Endothelial cell of umbilical vein (primary cell): ENCODE measurements around the gene SPSB2. TPM values are rescaled to one million over a fixed set of nuclear protein-coding genes. Genes with fewer than 3 reads are reported as not detected.
A peak's percentile ranks its signal among the peaks of the same experiment; 100 is the strongest.

Experiments used
- BruUV-seq: library from RNA; stranded (reverse); fragments of 400-500 nt; replicated peaks from 2 replicates; lab custom pipeline; 2021; lab: Mats Ljungman, UMichigan
- CTCF ChIA-PET: fragments of 300-600, 350-600 bp; sonication (Branson Sonifier 250); formaldehyde crosslinking; loops from one replicate; lab custom pipeline; 2021; ENCODE audit warnings: antibody characterized with exemption, inconsistent platforms; lab: Charles Lee
- POLR2A ChIA-PET: fragments of 300-600, 350-600 bp; sonication (Branson Sonifier 250); formaldehyde crosslinking; loops from one replicate; lab custom pipeline; 2021; ENCODE audit warnings: antibody characterized with exemption, inconsistent platforms; lab: Charles Lee
- DNase-seq: peaks from one replicate; pipeline ENCODE4 v3.0.0-alpha.2; 2011; ENCODE audit warnings: low read depth, low spot score
- FAIRE-seq: peaks from 2 replicates; lab custom pipeline; 2011; peaks lifted over from hg19 to GRCh38; lab: Jason Lieb, UNC
- H2AFZ ChIP-seq: 2 replicates; pipeline ENCODE4 v1.6.0; 2012; ENCODE audit warnings: low read depth, low read length, control low read depth, inconsistent platforms
- H3K27ac ChIP-seq: 2 replicates; pipeline ENCODE4 v1.5.1; 2011; ENCODE audit warnings: low read depth, mild to moderate bottlenecking, control low read depth, low read length, moderate library complexity; ENCODE audit not compliant: insufficient read depth
- H3K27me3 ChIP-seq, 2 experiments: 2 replicates each; pipeline versions ENCODE4 v1.6.0 to v1.6.1; 2011; ENCODE audit warnings: low read length in 2 of 2, mixed read lengths in 1 of 2; ENCODE audit not compliant: control insufficient read depth in 2 of 2, insufficient read depth in 2 of 2
- H3K36me3 ChIP-seq, 2 experiments: 2 replicates in 1 of 2; 3 replicates in 1 of 2; pipeline ENCODE4 v1.5.1; 2011; ENCODE audit warnings: low read length in 2 of 2, mild to moderate bottlenecking in 1 of 2, moderate library complexity in 1 of 2; ENCODE audit not compliant: control insufficient read depth in 2 of 2, insufficient read depth in 2 of 2; ENCODE audit errors: extremely low read depth in 1 of 2
- H3K4me1 ChIP-seq: 3 replicates; pipeline ENCODE4 v1.5.1; 2011; ENCODE audit warnings: mild to moderate bottlenecking, low read length; ENCODE audit not compliant: control insufficient read depth, insufficient read depth; ENCODE audit errors: extremely low read depth
- H3K4me2 ChIP-seq: 2 replicates; pipeline ENCODE4 v1.6.1; 2011; ENCODE audit warnings: low read length, control low read depth, mixed read lengths; ENCODE audit not compliant: insufficient read depth
- H3K4me3 ChIP-seq, 3 experiments: fragments of 200-600 bp in 1 of 3; sonication (generic), shearing (Covaris generic) in 1 of 3; replicated peaks in 1 of 3; 2 replicates each; pipeline ENCODE4 v1.5.1; 2011 to 2016; ENCODE audit warnings: control low read depth in 3 of 3, low read length in 3 of 3, mild to moderate bottlenecking in 2 of 3, inconsistent platforms in 1 of 3, low read depth in 1 of 3, moderate library complexity in 1 of 3; ENCODE audit not compliant: insufficient read depth in 1 of 3
- H3K79me2 ChIP-seq: 2 replicates; pipeline ENCODE4 v1.6.0; 2012; ENCODE audit warnings: low read length, inconsistent platforms; ENCODE audit not compliant: control insufficient read depth, insufficient read depth
- H3K9ac ChIP-seq: replicated peaks from 2 replicates; pipeline ENCODE3; 2011; ENCODE audit warnings: low read length, control low read depth; ENCODE audit not compliant: insufficient read depth; ENCODE audit errors: extremely low read depth
- H3K9me1 ChIP-seq: replicated peaks from 3 replicates; pipeline ENCODE4 v1.6.0; 2011; ENCODE audit warnings: mild to moderate bottlenecking, low read length; ENCODE audit not compliant: control insufficient read depth, insufficient read depth; ENCODE audit errors: extremely low read depth
- H3K9me3 ChIP-seq: replicated peaks from 2 replicates; pipeline ENCODE4 v1.5.1; 2012; ENCODE audit warnings: low read length, inconsistent platforms; ENCODE audit not compliant: control insufficient read depth, insufficient read depth
- H4K20me1 ChIP-seq: replicated peaks from 2 replicates; pipeline ENCODE3; 2011; ENCODE audit warnings: mild to moderate bottlenecking, low read length; ENCODE audit not compliant: control insufficient read depth, insufficient read depth; ENCODE audit errors: extremely low read depth
- CTCF ChIP-seq, 2 donors: IDR thresholded peaks; 1 replicate in 1 of 2; 2 replicates in 1 of 2; pipeline ENCODE4 v1.5.1; 2011; ENCODE audit warnings: low read length in 2 of 2, mild to moderate bottlenecking in 2 of 2, moderate library complexity in 2 of 2, control low read depth in 1 of 2, inconsistent platforms in 1 of 2, low read depth in 1 of 2; ENCODE audit not compliant: insufficient read depth in 1 of 2; ENCODE audit errors: extremely low read depth in 1 of 2
- EZH2 ChIP-seq: IDR thresholded peaks from 2 replicates; pipeline ENCODE4 v1.6.1; 2012; ENCODE audit warnings: borderline replicate concordance, low read depth, mild to moderate bottlenecking, moderate library complexity, low read length, inconsistent platforms; ENCODE audit not compliant: severe bottlenecking
- FOS ChIP-seq: IDR thresholded peaks from 2 replicates; pipeline ENCODE4 v1.6.1; 2011; ENCODE audit warnings: mild to moderate bottlenecking, low read length, moderate library complexity, borderline replicate concordance; ENCODE audit not compliant: insufficient read depth
- GATA2 ChIP-seq: IDR thresholded peaks from 2 replicates; pipeline ENCODE4 v1.7.0; 2011; ENCODE audit warnings: low read depth, mild to moderate bottlenecking, moderate library complexity, mixed read lengths, low read length; ENCODE audit not compliant: insufficient read length, insufficient read depth
- JUN ChIP-seq: IDR thresholded peaks from 2 replicates; pipeline ENCODE4 v1.6.1; 2011; ENCODE audit warnings: borderline replicate concordance, low read depth; ENCODE audit not compliant: insufficient read length, insufficient read depth
- MAX ChIP-seq: IDR thresholded peaks from 2 replicates; pipeline ENCODE4 v1.6.1; 2011; ENCODE audit not compliant: insufficient read depth, insufficient read length
- MYC ChIP-seq: IDR thresholded peaks from one replicate; pipeline ENCODE4 v1.6.1; 2011; ENCODE audit warnings: mild to moderate bottlenecking, low read depth, low read length
- POLR2A ChIP-seq: IDR thresholded peaks from 2 replicates; pipeline ENCODE4 v1.6.1; 2012; ENCODE audit warnings: low read depth, mild to moderate bottlenecking, control low read depth, low read length
- POLR2AphosphoS5 ChIP-seq: IDR thresholded peaks from 2 replicates; pipeline ENCODE4 v1.6.1; 2012; ENCODE audit warnings: low read depth, mild to moderate bottlenecking, control low read depth, low read length, moderate library complexity; ENCODE audit not compliant: insufficient read depth
- dilution Hi-C: fragments of 300-500 bp; cut with MboI; formaldehyde crosslinking; loops from one replicate; pipeline ENCODE4 v1.15.0; 2019; ENCODE audit warnings: low sequenced_read_pairs; ENCODE audit not compliant: extremely low pct_ligation_motif_present
- intact Hi-C: fragments of 100-400 bp; cut with micrococcal nuclease; formaldehyde crosslinking; loops from one replicate; pipeline ENCODE4 v1.10.0; 2022
- polyA plus RNA-seq, 4 experiments: library from polyadenylated mRNA; depleted of rRNA in 3 of 4; stranded (reverse) in 3 of 4; unstranded in 1 of 4; fragments of >200 nt; gene quantifications; 2 replicates each; pipeline versions ENCODE4 v1.2.1 to v1.2.3, GENCODE V29; 2011 to 2012; ENCODE audit warnings: missing spikeins in 1 of 4
- total RNA-seq: library from RNA; stranded (reverse); gene quantifications from 2 replicates; pipeline ENCODE4 v1.2.3, GENCODE V29; 2021

SPSB2 gene
- total and polyA plus RNA-seq, 2 donors (not counting 3 experiments of a cell fraction or from before 2014, with no cell fraction given), result 3.8 to 6.9 TPM

DNA sequence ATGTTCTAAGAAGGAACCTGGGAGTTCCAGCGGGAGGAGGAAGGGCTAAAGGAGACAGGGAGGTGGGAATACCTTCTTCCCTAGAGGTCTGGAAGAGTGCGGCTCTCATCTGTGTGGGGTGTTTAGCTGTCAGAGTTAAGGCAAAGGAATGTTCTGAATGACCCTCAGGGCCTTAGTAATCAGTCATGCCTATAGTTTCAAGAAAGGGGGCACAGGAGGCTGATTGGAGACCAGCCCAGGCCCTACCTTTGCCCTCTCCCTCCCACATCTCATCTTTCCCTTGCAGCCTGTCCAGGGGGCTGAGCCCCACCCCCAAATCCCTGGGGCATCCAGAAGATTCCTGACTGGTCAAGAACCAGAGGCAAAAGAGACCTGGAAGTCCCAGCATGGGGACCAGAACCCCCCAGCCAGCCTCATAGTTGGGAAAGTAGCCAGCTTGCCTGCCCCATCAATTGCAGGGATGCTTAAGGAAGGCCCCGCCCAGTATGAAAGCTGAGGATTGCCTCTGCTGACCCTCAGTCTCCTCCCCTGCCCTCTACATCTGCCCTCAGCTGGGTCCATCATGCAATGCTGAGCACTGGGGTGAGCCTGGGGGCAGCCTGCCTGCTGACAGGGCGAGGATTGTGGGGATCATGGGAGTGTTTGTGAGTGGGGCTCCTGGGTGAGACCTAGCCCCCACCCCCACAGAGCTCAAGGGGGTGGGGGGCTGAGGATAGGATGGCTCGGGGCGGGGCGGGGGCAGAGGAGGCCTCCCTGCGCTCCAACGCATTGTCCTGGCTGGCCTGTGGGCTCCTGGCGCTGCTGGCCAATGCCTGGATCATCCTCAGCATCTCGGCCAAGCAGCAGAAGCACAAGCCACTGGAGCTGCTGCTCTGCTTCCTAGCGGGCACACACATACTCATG lies 49.7 kb downstream of the SPSB2 start:
- intact Hi-C loops (no loop called here), dilution Hi-C loops (no loop called here)
- no TSS peak for BruUV-seq
- Histone ChIP-seq H2AFZ (no peak overlapping the region), H3K4me1 (peaks cover 24% of the 10 kb centered on the region), H3K79me2 (peaks cover 2% of the 10 kb centered on the region), H3K9me3 (no peaks in the 10 kb centered on the region), H3K36me3 (no peaks in the 10 kb centered on the region), H4K20me1 (no peaks in the 10 kb centered on the region), H3K4me3 (no peak overlapping the region), H3K4me2 (no peak overlapping the region), H3K9ac (no peak overlapping the region), H3K9me1 (no peaks in the 10 kb centered on the region), H3K27ac (no peak overlapping the region), H3K27me3 (peaks cover 3% of the 10 kb centered on the region in 2 experiments)
- FAIRE-seq, result no peak
- no peak for DNase-seq
- POLR2A ChIA-PET, result no interaction called here
- CTCF ChIA-PET, result interaction anchor here (2.5 to 12.0 kb wide), 2 partner anchors 70 to 205 kb away, joined by 5 to 148 read pairs; partner anchors contain the start of gene MLF2
- TF ChIP-seq MAX (no peak), POLR2A (no peak), EZH2 (no peak), JUN (no peak)

DNA sequence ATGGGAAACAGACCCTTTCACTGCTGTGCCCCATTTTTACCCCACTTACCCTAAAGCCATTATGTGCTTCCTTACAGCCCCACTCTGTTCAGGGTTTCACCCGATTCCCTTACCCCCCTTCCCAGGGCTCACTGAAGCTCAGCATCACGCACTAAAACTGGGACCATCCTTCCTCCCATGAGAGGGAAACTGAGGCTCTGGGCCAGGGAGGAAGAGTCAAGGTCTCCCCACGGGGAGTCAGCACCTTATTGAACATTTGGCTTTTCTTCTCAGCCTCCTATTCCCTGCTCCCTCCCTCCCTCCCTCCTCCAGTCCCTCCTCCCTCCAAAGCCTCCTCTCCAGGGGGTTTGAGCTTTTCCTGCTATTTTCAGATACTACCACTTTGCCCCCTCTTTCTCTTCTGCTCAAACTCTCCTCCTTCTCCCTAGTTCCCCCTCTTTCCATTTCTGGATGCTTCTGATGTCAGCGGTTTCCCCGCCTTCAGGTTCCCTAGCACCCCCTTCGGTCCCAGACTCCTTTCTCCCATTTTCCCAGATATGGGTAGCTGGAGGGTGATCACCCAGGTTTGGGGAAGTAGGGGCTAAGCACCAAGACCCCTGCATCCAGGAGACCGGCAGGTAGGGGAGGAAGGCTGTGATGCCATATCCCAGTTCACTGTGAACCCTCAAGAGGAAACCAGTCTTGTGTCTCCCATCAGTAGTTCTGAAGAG lies 50.5 kb downstream of the SPSB2 start:
- H3K27me3 ChIP-seq, result peaks cover 3% of the 10 kb centered on the region in 2 experiments
- H3K9me1 ChIP-seq, result no peaks in the 10 kb centered on the region
- TF ChIP-seq CTCF (IDR thresholded peaks at IDR 0.05; ENCODE audit: extremely low read depth in 1 of 2, insufficient read depth in 1 of 2, low read depth in 1 of 2, low read length in 2 of 2) (no peak), GATA2 (no peak), EZH2 (no peak), POLR2A (no peak), JUN (no peak), POLR2AphosphoS5 (no peak), MYC (no peak), FOS (no peak), MAX (no peak)
- no peaks in the 10 kb centered on the region for H4K20me1 ChIP-seq
- no peaks in the 10 kb centered on the region for H3K9me3 ChIP-seq
- intact Hi-C loops (no loop called here), dilution Hi-C loops (no loop called here)
- ChIA-PET CTCF (interaction anchor here (2.5 to 12.0 kb wide), 2 partner anchors 69 to 204 kb away, joined by 5 to 148 read pairs; partner anchors contain the start of gene MLF2), POLR2A (interaction anchor here (1.7 kb wide), 1 partner anchor 56 kb away, joined by 15 read pairs; the partner anchor contains the start of gene PTMS)
- H2AFZ ChIP-seq, result no peak overlapping the region
- peak overlapping the region; percentile 39 for H3K4me2 ChIP-seq
- no peak overlapping the region for H3K27ac ChIP-seq
- H3K4me3 ChIP-seq, result no peak overlapping the region
- DNase-seq, result no peak
- H3K36me3 ChIP-seq, result no peaks in the 10 kb centered on the region
- peaks cover 23% of the 10 kb centered on the region for H3K4me1 ChIP-seq
- no peak for FAIRE-seq
- H3K79me2 ChIP-seq, result no peaks in the 10 kb centered on the region
- no peak overlapping the region for H3K9ac ChIP-seq
- no TSS peak for BruUV-seq
